H1 (cell line): ENCODE measurements around the gene TCL1A. TPM values are rescaled to one million over a fixed set of nuclear protein-coding genes. Genes with fewer than 3 reads are reported as not detected.

Experiments
- CTCF ChIA-PET: fragments of 300-600 bp; sonication (Branson Sonifier 250); formaldehyde crosslinking; loops from one replicate; lab custom pipeline; 2021; ENCODE audit not compliant: partially characterized antibody; lab: Charles Lee
- POLR2A ChIA-PET: fragments of 300-600 bp; sonication (Branson Sonifier 250); formaldehyde crosslinking; loops from one replicate; lab custom pipeline; 2021; ENCODE audit warnings: inconsistent platforms; ENCODE audit not compliant: partially characterized antibody; lab: Charles Lee
- DNase-seq, 2 experiments: peaks; one replicate each; pipeline versions ENCODE4 v3.0.0 to v3.0.0-alpha.2; 2010 to 2022; ENCODE audit warnings: low spot score in 2 of 2, low read depth in 1 of 2, mixed read lengths in 1 of 2
- FAIRE-seq: peaks from 2 replicates; lab custom pipeline; 2011; peaks lifted over from hg19 to GRCh38; lab: Jason Lieb, UNC
- H2AFZ ChIP-seq: 2 replicates; pipeline ENCODE4 v1.8.1; 2012; ENCODE audit warnings: low read length, inconsistent platforms
- H2AK5ac ChIP-seq: 2 replicates; pipeline ENCODE4 v1.6.1; 2013; ENCODE audit warnings: low read depth, low read length
- H2BK120ac ChIP-seq: replicated peaks from 2 replicates; pipeline ENCODE3; 2013; ENCODE audit warnings: low read depth, low read length, inconsistent platforms
- H2BK12ac ChIP-seq: 2 replicates; pipeline ENCODE4 v1.6.1; 2013; ENCODE audit warnings: low read depth, low read length
- H2BK15ac ChIP-seq: 2 replicates; pipeline ENCODE4 v1.6.1; 2013; ENCODE audit warnings: low read length
- H2BK20ac ChIP-seq: 2 replicates; pipeline ENCODE4 v1.6.1; 2013; ENCODE audit warnings: low read length
- H2BK5ac ChIP-seq: 2 replicates; pipeline ENCODE4 v1.6.1; 2013; ENCODE audit warnings: low read depth, low read length
- H3K14ac ChIP-seq: 2 replicates; pipeline ENCODE4 v1.6.1; 2013; ENCODE audit warnings: inconsistent platforms; ENCODE audit not compliant: insufficient read length
- H3K18ac ChIP-seq: 2 replicates; pipeline ENCODE4 v1.6.1; 2013; ENCODE audit warnings: low read length; ENCODE audit errors: extremely low read depth
- H3K23ac ChIP-seq: 2 replicates; pipeline ENCODE4 v1.6.1; 2013; ENCODE audit warnings: inconsistent platforms; ENCODE audit not compliant: insufficient read length
- H3K23me2 ChIP-seq: 2 replicates; pipeline ENCODE4 v1.6.1; 2013; ENCODE audit warnings: low read depth, low read length
- H3K27ac ChIP-seq: 2 replicates; pipeline ENCODE4 v1.6.1; 2011; ENCODE audit warnings: low read depth, low read length, inconsistent platforms
- H3K27me3 ChIP-seq, 4 experiments: replicated peaks in 1 of 4; 1 replicate in 1 of 4; 2 replicates in 3 of 4; pipeline versions ENCODE4 v1.6.1 to v1.8.1; 2011 to 2013; ENCODE audit warnings: low read length in 3 of 4, mild to moderate bottlenecking in 3 of 4, inconsistent platforms in 2 of 4, mixed read lengths in 2 of 4, moderate library complexity in 1 of 4; ENCODE audit not compliant: control insufficient read depth in 3 of 4, insufficient read depth in 3 of 4; ENCODE audit errors: extremely low read depth in 1 of 4
- H3K36me3 ChIP-seq, 4 experiments: 2 replicates each; pipeline versions ENCODE4 v1.6.1 to v1.8.1; 2011 to 2013; ENCODE audit warnings: mild to moderate bottlenecking in 4 of 4, low read length in 3 of 4, moderate library complexity in 2 of 4, control low read depth in 1 of 4, inconsistent platforms in 1 of 4; ENCODE audit not compliant: insufficient read depth in 4 of 4, control insufficient read depth in 2 of 4
- H3K4ac ChIP-seq: replicated peaks from 2 replicates; pipeline ENCODE3; 2013; ENCODE audit warnings: low read length, low read depth, mixed read lengths, inconsistent platforms; ENCODE audit not compliant: insufficient read length
- H3K4me1 ChIP-seq, 4 experiments: replicated peaks in 1 of 4; 1 replicate in 1 of 4; 2 replicates in 3 of 4; pipeline versions ENCODE4 v1.6.1 to v1.8.1; 2011 to 2013; ENCODE audit warnings: low read length in 3 of 4, inconsistent platforms in 2 of 4, mixed read lengths in 1 of 4; ENCODE audit not compliant: insufficient read depth in 4 of 4, control insufficient read depth in 3 of 4
- H3K4me2 ChIP-seq, 2 experiments: 2 replicates each; pipeline versions ENCODE4 v1.6.1 to v1.8.1; 2011 to 2013; ENCODE audit warnings: low read depth in 2 of 2, low read length in 2 of 2, control low read depth in 1 of 2, inconsistent platforms in 1 of 2, mild to moderate bottlenecking in 1 of 2; ENCODE audit not compliant: insufficient read depth in 1 of 2
- H3K4me3 ChIP-seq, 4 experiments: fragments of 200-600, 300-600 bp in 1 of 4; sonication (generic), shearing (Covaris generic), sonication (Bioruptor Twin) in 1 of 4; 2 replicates each; pipeline versions ENCODE4 v1.5.1 to v1.8.1; 2011 to 2016; ENCODE audit warnings: low read length in 4 of 4, low read depth in 3 of 4, control low read depth in 2 of 4, inconsistent platforms in 2 of 4, mild to moderate bottlenecking in 2 of 4, mixed read lengths in 1 of 4, moderate library complexity in 1 of 4; ENCODE audit not compliant: insufficient read depth in 2 of 4; ENCODE audit errors: extremely low read depth in 1 of 4
- H3K56ac ChIP-seq: replicated peaks from 2 replicates; pipeline ENCODE3; 2013; ENCODE audit warnings: low read depth, mild to moderate bottlenecking, mixed read lengths, low read length, inconsistent platforms; ENCODE audit not compliant: insufficient read length
- H3K79me1 ChIP-seq: 2 replicates; pipeline ENCODE4 v1.6.1; 2013; ENCODE audit warnings: low read depth, low read length, control low read depth
- H3K79me2 ChIP-seq, 2 experiments: 2 replicates each; pipeline versions ENCODE4 v1.6.1 to v1.8.1; 2012 to 2013; ENCODE audit warnings: low read length in 2 of 2, mild to moderate bottlenecking in 2 of 2, inconsistent platforms in 1 of 2; ENCODE audit not compliant: insufficient read depth in 2 of 2, control insufficient read depth in 1 of 2
- H3K9ac ChIP-seq, 4 experiments: replicated peaks in 1 of 4; 1 replicate in 1 of 4; 2 replicates in 3 of 4; pipeline versions ENCODE4 v1.6.1 to v1.8.1; 2011 to 2013; ENCODE audit warnings: low read depth in 3 of 4, low read length in 3 of 4, control low read depth in 2 of 4, mild to moderate bottlenecking in 2 of 4, moderate library complexity in 2 of 4, inconsistent platforms in 1 of 4; ENCODE audit errors: extremely low read depth in 1 of 4
- H3K9me3 ChIP-seq, 2 experiments: 2 replicates each; pipeline versions ENCODE4 v1.6.1 to v1.8.1; 2012 to 2013; ENCODE audit warnings: mild to moderate bottlenecking in 2 of 2, moderate library complexity in 2 of 2, control low read depth in 1 of 2, inconsistent platforms in 1 of 2, low read depth in 1 of 2, low read length in 1 of 2, mixed read lengths in 1 of 2; ENCODE audit not compliant: insufficient read depth in 2 of 2
- H4K20me1 ChIP-seq, 2 experiments: replicated peaks in 1 of 2; 2 replicates each; pipeline versions ENCODE3 to v1.8.1; 2011 to 2013; ENCODE audit warnings: inconsistent platforms in 2 of 2, low read length in 2 of 2, mild to moderate bottlenecking in 1 of 2; ENCODE audit not compliant: insufficient read depth in 2 of 2, control insufficient read depth in 1 of 2
- H4K5ac ChIP-seq: 2 replicates; pipeline ENCODE4 v1.6.1; 2013; ENCODE audit warnings: low read length, low read depth, mixed read lengths, inconsistent platforms; ENCODE audit not compliant: insufficient read length
- H4K8ac ChIP-seq: 2 replicates; pipeline ENCODE4 v1.8.0; 2013; ENCODE audit warnings: mild to moderate bottlenecking, moderate library complexity, low read length, inconsistent platforms; ENCODE audit not compliant: insufficient read depth; ENCODE audit errors: extremely low read depth
- H4K91ac ChIP-seq: replicated peaks from 2 replicates; pipeline ENCODE3; 2013; ENCODE audit warnings: low read length, mixed read lengths, inconsistent platforms; ENCODE audit not compliant: insufficient read length
- BACH1 ChIP-seq: IDR thresholded peaks from 2 replicates; pipeline ENCODE4 v1.6.1; 2012; ENCODE audit warnings: low read length, improper control_type of control experiment
- BCL11A ChIP-seq, 2 experiments: IDR thresholded peaks; one replicate each; pipeline ENCODE4 v1.6.1; 2011; ENCODE audit warnings: low read depth in 2 of 2, low read length in 2 of 2, mild to moderate bottlenecking in 2 of 2
- CHD2 ChIP-seq: IDR thresholded peaks from 2 replicates; pipeline ENCODE4 v1.6.1; 2012; ENCODE audit warnings: low read length, improper control_type of control experiment
- CREB1 ChIP-seq: IDR thresholded peaks from 2 replicates; pipeline ENCODE4 v1.6.1; 2012; ENCODE audit warnings: inconsistent platforms
- EGR1 ChIP-seq: IDR thresholded peaks from 2 replicates; pipeline ENCODE4 v1.6.1; 2011; ENCODE audit warnings: low read depth, low read length, borderline replicate concordance
- EP300 ChIP-seq, 2 experiments: IDR thresholded peaks; 1 replicate in 1 of 2; 2 replicates in 1 of 2; pipeline ENCODE4 v1.6.1; 2011 to 2012; ENCODE audit warnings: low read depth in 2 of 2, low read length in 2 of 2, mild to moderate bottlenecking in 2 of 2, borderline replicate concordance in 1 of 2, inconsistent platforms in 1 of 2, moderate library complexity in 1 of 2
- JUND ChIP-seq: IDR thresholded peaks from 2 replicates; pipeline ENCODE4 v1.6.1; 2011; ENCODE audit warnings: mild to moderate bottlenecking, improper control_type of control experiment, low read length
- NANOG ChIP-seq: IDR thresholded peaks from 2 replicates; pipeline ENCODE4 v1.6.1; 2011; ENCODE audit warnings: low read length, low read depth, mild to moderate bottlenecking, inconsistent platforms; ENCODE audit not compliant: insufficient read depth, poor library complexity, severe bottlenecking
- SUZ12 ChIP-seq: fragments of 200-600 bp; sonication (generic); IDR thresholded peaks from 2 replicates; pipeline ENCODE4 v1.6.1; 2012; ENCODE audit warnings: mild to moderate bottlenecking, inconsistent platforms, low read length, moderate library complexity, mixed read lengths
- TCF12 ChIP-seq: IDR thresholded peaks from 2 replicates; pipeline ENCODE4 v1.6.1; 2011; ENCODE audit warnings: low read depth, mild to moderate bottlenecking, low read length
- WGBS, 2 experiments: shearing (Covaris generic) in 1 of 2; methylation state at CpG; one replicate each; pipeline versions ENCODE4 v1.1.6 to v1.1.7; 2013 to 2015; ENCODE audit warnings: low lambda C conversion rate in 2 of 2, mixed read lengths in 2 of 2, inconsistent platforms in 1 of 2, low coverage in 1 of 2, missing lambda C conversion rate in 1 of 2; ENCODE audit not compliant: insufficient replicate concordance in 2 of 2, insufficient coverage in 1 of 2, insufficient read length in 1 of 2; ENCODE audit errors: extremely low coverage in 1 of 2, missing lambda C conversion rate in 1 of 2; 5-methylcytosine and 5-hydroxymethylcytosine counted together
- polyA plus RNA-seq, 7 experiments: library from polyadenylated mRNA; depleted of rRNA in 3 of 7; stranded (reverse) in 5 of 7; unstranded in 2 of 7; fragments of >200 nt in 5 of 7; fragments of 200-250 nt in 2 of 7; gene quantifications; 1 replicate in 5 of 7; 2 replicates in 1 of 7; 4 replicates in 1 of 7; pipeline versions ENCODE4 v1.2.1 to v1.2.3, GENCODE V29; 2011 to 2013; ENCODE audit warnings: missing spikeins in 2 of 7, mixed read lengths in 2 of 7
- total RNA-seq: library from RNA; stranded (reverse); fragmentation: NEBNext Ultra II Directional; extraction: Animal tissue kit (Norgen Biotek cat#: 25700); gene quantifications from 2 replicates; pipeline ENCODE4 v1.2.1, GENCODE V29; 2021

The TCL1A gene
- total and polyA plus RNA-seq, 2 of the 8 experiments (the other 6 are each of a cell fraction or from before 2014, with no cell fraction given) = 0.35 to 7.6 TPM

DNA sequence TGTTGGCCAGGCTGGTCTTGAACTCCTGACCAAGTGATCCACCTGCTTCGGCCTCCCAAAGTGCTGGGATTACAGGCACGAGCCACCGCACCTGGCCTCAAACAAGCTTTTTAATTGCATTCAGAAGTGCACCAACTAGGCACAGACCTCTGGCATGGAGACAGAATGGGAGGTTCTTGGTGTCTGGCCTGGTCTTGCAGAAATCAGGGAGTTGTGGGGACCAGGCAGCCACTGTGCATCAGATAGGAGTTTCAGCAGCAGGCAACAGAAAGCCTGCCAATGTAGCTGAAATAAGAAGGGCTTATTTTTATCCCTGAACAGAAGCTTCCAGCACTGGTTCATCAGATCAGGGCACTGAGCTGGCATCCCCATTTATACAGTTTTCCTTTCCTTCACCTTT, 49.9 kb downstream of the TCL1A start:
- no peak for FAIRE-seq
- Histone ChIP-seq H3K23me2 (no peaks in the 10 kb centered on the region), H2BK5ac (no peak overlapping the region), H3K79me1 (no peaks in the 10 kb centered on the region), H2BK20ac (no peak overlapping the region), H3K27me3 (peaks cover 0 to 3% (median 1%) of the 10 kb centered on the region in 4 experiments; a peak in 5 of 7 replicates), H3K9ac (no peak overlapping the region), H2AFZ (no peak overlapping the region), H4K91ac (no peak overlapping the region), H4K20me1 (peaks cover 0 to 1% of the 10 kb centered on the region in 2 experiments), H3K79me2 (no peaks in the 10 kb centered on the region), H2AK5ac (no peak overlapping the region), H3K18ac (no peak overlapping the region), H3K4ac (no peak overlapping the region), H3K4me3 (no peak overlapping the region), H3K36me3 (no peaks in the 10 kb centered on the region), H2BK15ac (no peak overlapping the region), H3K23ac (no peak overlapping the region), H3K9me3 (no peaks in the 10 kb centered on the region), H3K56ac (no peak overlapping the region), H2BK12ac (no peak overlapping the region), H3K4me1 (peaks cover 0 to 8% (median 6%) of the 10 kb centered on the region in 4 experiments; a peak in 6 of 7 replicates), H2BK120ac (no peak overlapping the region), H3K4me2 (no peak overlapping the region), H4K8ac (no peak overlapping the region), H3K27ac (no peak overlapping the region)
- no peak for DNase-seq
- POLR2A ChIA-PET = no interaction called here
- no peak for TF ChIP-seq BCL11A (IDR thresholded peaks at IDR 0.05; ENCODE audit: low read depth in 2 of 2, low read length in 2 of 2)
- no peak for TF ChIP-seq BACH1
- TF ChIP-seq TCF12 = no peak
- TF ChIP-seq NANOG = no peak
- TF ChIP-seq EP300 (IDR thresholded peaks at IDR 0.05; ENCODE audit: borderline replicate concordance in 1 of 2, low read depth in 2 of 2, low read length in 2 of 2) = no peak
- TF ChIP-seq EGR1 = no peak
- TF ChIP-seq SUZ12 = no peak
- TF ChIP-seq JUND = no peak
- no peak for TF ChIP-seq CHD2
- TF ChIP-seq CREB1 = no peak
- TF ChIP-seq, all 59 proteins: peak for 0
- 84% methylated on average over 3 of the region's 3 CpGs; no CpG with 5 or more reads in 1 of the 2 experiments for WGBS, 2 experiments
- Histone ChIP-seq H3K14ac (no peak overlapping the region), H4K5ac (no peak overlapping the region)
- CTCF ChIA-PET = interaction anchor here (0.7 to 5.1 kb wide), 12 partner anchors 10 to 330 kb away, joined by 3 to 46 read pairs (median 6); no protein-coding TSS in a partner anchor
